ENCODE measurements around the gene UCKL1.

UCKL1 gene

DNA sequence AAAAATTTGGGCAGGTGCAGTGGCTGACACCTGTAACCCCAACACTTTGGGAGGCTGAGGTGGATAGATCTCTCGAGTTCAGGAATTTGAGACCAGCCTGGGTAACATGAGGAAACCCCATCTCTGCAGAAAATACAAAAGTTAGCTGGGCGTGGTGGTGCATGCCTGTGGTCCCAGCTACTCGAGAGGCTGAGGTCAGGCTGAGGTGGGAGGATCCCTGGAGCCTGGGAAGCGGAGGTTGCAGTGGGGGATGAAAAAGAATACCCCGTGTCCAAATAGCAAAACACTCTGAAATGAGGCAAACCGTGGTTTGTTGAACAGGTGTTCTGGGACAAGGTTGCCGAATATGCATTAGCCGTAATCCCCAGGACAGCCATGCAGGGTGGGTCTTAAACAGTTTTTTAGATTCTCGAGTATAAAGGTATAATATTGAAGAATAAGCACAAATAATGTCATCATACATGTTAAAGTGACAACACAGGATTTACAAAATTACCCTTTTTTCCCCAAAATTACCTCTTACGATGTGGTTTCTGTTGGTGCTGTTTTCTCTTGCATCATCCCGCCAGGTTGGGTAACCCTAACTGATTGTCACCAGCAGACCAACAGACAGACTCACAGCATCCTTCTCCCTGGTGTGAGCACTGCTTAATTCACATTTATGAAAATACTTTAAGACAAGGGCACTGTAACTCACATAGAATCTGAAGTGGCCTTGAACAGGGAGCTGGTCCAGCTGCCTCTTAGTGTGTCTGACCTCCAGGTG lies 52.2 kb downstream of the UCKL1 start:
- Histone ChIP-seq H3K79me2 (ENCODE audit: insufficient read depth, low read length) (peaks cover 95% of the 10 kb centered on the region), H4K20me1 (ENCODE audit: low read depth, low read length) (peaks cover 4% of the 10 kb centered on the region; the same call in 1 of the 2 replicates), H3K36me3 (ENCODE audit: low read length) (no peaks in the 10 kb centered on the region), H3K9me2 (replicated peaks; ENCODE audit: insufficient read depth, low read length) (no peaks in the 10 kb centered on the region), H3K27me3 (ENCODE audit: low read length) (no peaks in the 10 kb centered on the region), H3F3A (ENCODE audit: insufficient read depth) (no peaks in the 10 kb centered on the region; the same call in 1 of the 2 replicates), H3K4me3 (ENCODE audit: insufficient read depth, low read length, poor library complexity, severe bottlenecking) (no peak overlapping the region), H3K9me3 (ENCODE audit: insufficient read depth, low read length) (no peaks in the 10 kb centered on the region), H3K4me2 (ENCODE audit: low read depth, low read length, poor library complexity, severe bottlenecking) (no peak overlapping the region), H3K27ac (ENCODE audit: low read depth, low read length) (no peak overlapping the region), H3K9ac (ENCODE audit: low read length) (no peak overlapping the region), H2AFZ (ENCODE audit: low read depth, low read length, severe bottlenecking) (no peak overlapping the region)
- TF ChIP-seq, protein P1, sequence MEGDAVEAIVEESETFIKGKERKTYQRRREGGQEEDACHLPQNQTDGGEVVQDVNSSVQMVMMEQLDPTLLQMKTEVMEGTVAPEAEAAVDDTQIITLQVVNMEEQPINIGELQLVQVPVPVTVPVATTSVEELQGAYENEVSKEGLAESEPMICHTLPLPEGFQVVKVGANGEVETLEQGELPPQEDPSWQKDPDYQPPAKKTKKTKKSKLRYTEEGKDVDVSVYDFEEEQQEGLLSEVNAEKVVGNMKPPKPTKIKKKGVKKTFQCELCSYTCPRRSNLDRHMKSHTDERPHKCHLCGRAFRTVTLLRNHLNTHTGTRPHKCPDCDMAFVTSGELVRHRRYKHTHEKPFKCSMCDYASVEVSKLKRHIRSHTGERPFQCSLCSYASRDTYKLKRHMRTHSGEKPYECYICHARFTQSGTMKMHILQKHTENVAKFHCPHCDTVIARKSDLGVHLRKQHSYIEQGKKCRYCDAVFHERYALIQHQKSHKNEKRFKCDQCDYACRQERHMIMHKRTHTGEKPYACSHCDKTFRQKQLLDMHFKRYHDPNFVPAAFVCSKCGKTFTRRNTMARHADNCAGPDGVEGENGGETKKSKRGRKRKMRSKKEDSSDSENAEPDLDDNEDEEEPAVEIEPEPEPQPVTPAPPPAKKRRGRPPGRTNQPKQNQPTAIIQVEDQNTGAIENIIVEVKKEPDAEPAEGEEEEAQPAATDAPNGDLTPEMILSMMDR (IDR thresholded peaks at IDR 0.05; ENCODE audit: insufficient read depth, low read length, poor library complexity, severe bottlenecking) = no peak
- no peak for TF ChIP-seq EZH2phosphoT487 (conservative IDR thresholded peaks at IDR 0.05; ENCODE audit: low read length)

DNA sequence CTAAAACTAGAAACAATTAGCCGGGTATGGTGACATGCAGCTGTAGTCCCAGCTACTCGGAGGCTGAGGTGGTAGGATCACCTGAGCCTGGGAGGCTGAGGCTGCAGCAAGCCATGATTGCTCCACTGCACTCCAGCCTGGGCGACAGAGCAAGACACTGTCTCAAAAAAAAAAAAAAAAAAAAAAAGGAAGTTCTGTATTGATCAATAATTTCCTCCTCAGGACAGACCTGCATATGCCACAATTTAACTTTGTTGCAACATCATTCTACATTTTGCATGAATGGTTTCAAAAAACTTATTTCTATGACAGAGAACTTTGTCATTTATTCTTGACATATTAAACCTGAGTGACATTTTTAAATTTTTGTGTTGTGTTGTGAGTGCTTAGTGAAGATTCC lies 55.8 kb downstream of the UCKL1 start:
- Histone ChIP-seq H4K20me1 (ENCODE audit: low read depth, low read length) (peaks cover 4% of the 10 kb centered on the region; the same call in 1 of the 2 replicates), H3K27me3 (ENCODE audit: low read length) (no peaks in the 10 kb centered on the region), H3K9ac (ENCODE audit: low read length) (no peak overlapping the region), H3K79me2 (ENCODE audit: insufficient read depth, low read length) (peaks cover 94% of the 10 kb centered on the region), H3K9me2 (replicated peaks; ENCODE audit: insufficient read depth, low read length) (no peaks in the 10 kb centered on the region), H3K27ac (ENCODE audit: low read depth, low read length) (no peak overlapping the region), H3F3A (ENCODE audit: insufficient read depth) (peaks cover 8% of the 10 kb centered on the region; the same call in 1 of the 2 replicates), H3K4me2 (ENCODE audit: low read depth, low read length, poor library complexity, severe bottlenecking) (no peak overlapping the region), H3K36me3 (ENCODE audit: low read length) (no peaks in the 10 kb centered on the region), H2AFZ (ENCODE audit: low read depth, low read length, severe bottlenecking) (no peak overlapping the region), H3K9me3 (ENCODE audit: insufficient read depth, low read length) (no peaks in the 10 kb centered on the region), H3K4me3 (ENCODE audit: insufficient read depth, low read length, poor library complexity, severe bottlenecking) (no peak overlapping the region)
- TF ChIP-seq EZH2phosphoT487 (conservative IDR thresholded peaks at IDR 0.05; ENCODE audit: low read length) = no peak
- TF ChIP-seq, protein P1 (IDR thresholded peaks at IDR 0.05; ENCODE audit: insufficient read depth, low read length, poor library complexity, severe bottlenecking) = no peak

DNA sequence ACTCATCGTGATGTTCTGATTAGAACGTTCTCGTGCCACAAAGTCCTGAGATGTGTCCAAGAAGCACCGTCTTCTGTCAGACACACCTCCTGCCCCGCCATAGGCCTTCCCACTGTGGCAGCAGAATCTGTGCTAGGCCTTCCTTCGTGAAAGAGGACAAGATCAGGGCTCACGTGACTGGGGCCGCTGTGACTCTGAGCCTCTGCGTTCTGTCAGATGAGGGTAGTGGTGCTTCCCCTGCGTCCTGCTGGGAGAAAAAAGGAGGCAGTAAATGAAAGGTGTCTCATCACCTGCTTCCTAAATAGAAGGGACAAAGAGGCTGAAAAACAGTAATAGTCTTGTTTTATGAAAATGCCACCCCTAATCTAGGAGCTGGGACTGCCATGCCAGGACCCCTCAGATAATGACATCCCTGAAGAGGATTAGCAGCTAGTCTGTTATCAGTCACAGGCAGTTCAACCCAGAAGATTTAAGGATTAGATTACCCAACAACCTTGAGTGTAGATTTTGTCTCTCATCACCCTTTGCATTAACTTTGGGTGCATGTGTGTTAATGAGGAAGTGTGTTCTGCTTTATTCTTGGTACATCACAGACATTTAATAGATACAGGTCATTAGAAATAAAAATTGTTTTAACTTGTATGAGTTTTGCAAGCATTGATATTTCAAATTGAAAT lies 57.2 kb downstream of the UCKL1 start:
- Histone ChIP-seq H3K4me2 (ENCODE audit: low read depth, low read length, poor library complexity, severe bottlenecking) (no peak overlapping the region), H3K27ac (ENCODE audit: low read depth, low read length) (no peak overlapping the region)

More for the DNA sequence above, 57.2 kb downstream of the UCKL1 start:
- Histone ChIP-seq H2AFZ (ENCODE audit: low read depth, low read length, severe bottlenecking) (no peak overlapping the region), H3K36me3 (ENCODE audit: low read length) (no peaks in the 10 kb centered on the region), H3K9me2 (replicated peaks; ENCODE audit: insufficient read depth, low read length) (no peaks in the 10 kb centered on the region), H3K4me3 (ENCODE audit: insufficient read depth, low read length, poor library complexity, severe bottlenecking) (no peak overlapping the region), H3K79me2 (ENCODE audit: insufficient read depth, low read length) (peaks cover 81% of the 10 kb centered on the region), H4K20me1 (ENCODE audit: low read depth, low read length) (no peaks in the 10 kb centered on the region; the same call in 1 of the 2 replicates), H3K9me3 (ENCODE audit: insufficient read depth, low read length) (no peaks in the 10 kb centered on the region), H3F3A (ENCODE audit: insufficient read depth) (peaks cover 8% of the 10 kb centered on the region; the same call in 1 of the 2 replicates), H3K27me3 (ENCODE audit: low read length) (no peaks in the 10 kb centered on the region), H3K9ac (ENCODE audit: low read length) (no peak overlapping the region)
- TF ChIP-seq, protein P1 (IDR thresholded peaks at IDR 0.05; ENCODE audit: insufficient read depth, low read length, poor library complexity, severe bottlenecking) = no peak
- no peak for TF ChIP-seq EZH2phosphoT487 (conservative IDR thresholded peaks at IDR 0.05; ENCODE audit: low read length)
